GM12878 (cell line): Measurements from ENCODE around the gene ALDH1A3. TPM values are rescaled to one million over a fixed set of nuclear protein-coding genes. Genes with fewer than 3 reads are reported as not detected.

Source experiments
- ATAC-seq: fragments of 200-7000 bp; cut with Tn5 transposase; 3 replicates; pipeline ENCODE4 v1.9.1; 2020; ENCODE audit warnings: mild to moderate bottlenecking, moderate library complexity
- BruUV-seq: library from RNA; stranded (reverse); fragments of 400-500 nt; replicated peaks from 2 replicates; lab custom pipeline; 2021; lab: Mats Ljungman, UMichigan
- CTCF ChIA-PET: fragments of 300-600 bp; sonication (Branson Sonifier 250); formaldehyde crosslinking; extraction: SDS; loops from one replicate; lab custom pipeline; 2021; ENCODE audit warnings: inconsistent platforms; lab: Yijun Ruan, JAX
- POLR2A ChIA-PET: fragments of 350-600 bp; formaldehyde crosslinking; extraction: SDS; loops from one replicate; lab custom pipeline; 2021; ENCODE audit warnings: inconsistent platforms; lab: Charles Lee
- RAD21 ChIA-PET: fragments of 300-600 bp; sonication (Branson Sonifier 250); formaldehyde crosslinking; loops from one replicate; lab custom pipeline; 2023; ENCODE audit warnings: antibody characterized with exemption; ENCODE audit not compliant: unreplicated experiment; lab: Charles Lee
- SMC1A ChIA-PET: fragments of 300-600 bp; sonication (Branson Sonifier 250); formaldehyde crosslinking; loops from one replicate; lab custom pipeline; 2023; ENCODE audit not compliant: unreplicated experiment, uncharacterized antibody; lab: Charles Lee
- DNase-seq: peaks from one replicate; pipeline ENCODE4 v3.0.0-alpha.2; 2011; ENCODE audit warnings: low read depth, low spot score
- FAIRE-seq: peaks from 3 replicates; lab custom pipeline; 2011; peaks lifted over from hg19 to GRCh38; lab: Jason Lieb, UNC
- H2AFZ ChIP-seq: 2 replicates; pipeline ENCODE4 v1.6.0; 2011; ENCODE audit warnings: low read depth, low read length, control low read depth; ENCODE audit not compliant: control insufficient read depth
- H3K27ac ChIP-seq: 2 replicates; pipeline ENCODE4 v1.5.1; 2011; ENCODE audit warnings: control low read depth; ENCODE audit not compliant: control insufficient read depth, insufficient read depth
- H3K27me3 ChIP-seq, 2 experiments: replicated peaks in 1 of 2; 2 replicates each; pipeline versions ENCODE4 v1.6.0 to v1.6.1; 2011; ENCODE audit warnings: low read length in 1 of 2; ENCODE audit not compliant: control insufficient read depth in 2 of 2, insufficient read depth in 2 of 2
- H3K36me3 ChIP-seq, 2 experiments: 2 replicates each; pipeline ENCODE4 v1.5.1; 2011; ENCODE audit warnings: low read length in 1 of 2; ENCODE audit not compliant: control insufficient read depth in 2 of 2, insufficient read depth in 2 of 2
- H3K4me1 ChIP-seq: 2 replicates; pipeline ENCODE4 v1.6.1; 2011; ENCODE audit warnings: mild to moderate bottlenecking, low read length, moderate library complexity, mixed read lengths; ENCODE audit not compliant: control insufficient read depth, insufficient read depth
- H3K4me2 ChIP-seq: 2 replicates; pipeline ENCODE4 v1.6.0; 2011; ENCODE audit warnings: control low read depth; ENCODE audit not compliant: control insufficient read depth, insufficient read depth
- H3K4me3 ChIP-seq: fragments of 200-600 bp; sonication (generic); 2 replicates; pipeline ENCODE4 v1.5.1; 2016
- H3K79me2 ChIP-seq: 2 replicates; pipeline ENCODE4 v1.6.0; 2011; ENCODE audit warnings: low read length; ENCODE audit not compliant: control insufficient read depth, insufficient read depth
- H3K9ac ChIP-seq: 2 replicates; pipeline ENCODE4 v1.8.0; 2011; ENCODE audit warnings: low read length, control low read depth, mixed read lengths; ENCODE audit not compliant: control insufficient read depth, insufficient read depth
- H3K9me3 ChIP-seq: replicated peaks from 3 replicates; pipeline ENCODE4 v1.5.1; 2011; ENCODE audit warnings: mild to moderate bottlenecking, low read length; ENCODE audit not compliant: control insufficient read depth, insufficient read depth
- H4K20me1 ChIP-seq: 2 replicates; pipeline ENCODE4 v1.6.0; 2011; ENCODE audit not compliant: control insufficient read depth, insufficient read depth
- EZH2 ChIP-seq: IDR thresholded peaks from 2 replicates; pipeline ENCODE4 v1.6.1; 2012; ENCODE audit warnings: low read depth, mild to moderate bottlenecking, control low read depth, inconsistent platforms, low read length, borderline replicate concordance; ENCODE audit not compliant: control insufficient read depth
- HCFC1 ChIP-seq: fragments of 150-350 bp; IDR thresholded peaks from 2 replicates; pipeline ENCODE4 v1.6.1; 2014; ENCODE audit warnings: low read length
- HDAC6 ChIP-seq: fragments of 200-600 bp; sonication (generic); IDR thresholded peaks from one replicate; pipeline ENCODE4 v1.8.0; 2017; ENCODE audit warnings: antibody characterized with exemption; ENCODE audit not compliant: unreplicated experiment
- POLR2AphosphoS5 ChIP-seq: IDR thresholded peaks from 2 replicates; pipeline ENCODE4 v1.6.1; 2011; ENCODE audit warnings: mild to moderate bottlenecking, low read length, inconsistent platforms
- USF1 ChIP-seq: IDR thresholded peaks from 2 replicates; pipeline ENCODE4 v1.6.1; 2011; ENCODE audit warnings: borderline replicate concordance, low read depth, mild to moderate bottlenecking, moderate library complexity, mixed read lengths, low read length; ENCODE audit not compliant: insufficient read depth; ENCODE audit errors: extremely low read length
- whole genome bisulfite sequencing: methylation state at CpG from one replicate; pipeline ENCODE4 v1.1.6; 2016; ENCODE audit warnings: low lambda C conversion rate; ENCODE audit not compliant: insufficient replicate concordance, insufficient coverage; ENCODE audit errors: missing lambda C conversion rate; 5-methylcytosine and 5-hydroxymethylcytosine counted together
- in situ Hi-C: fragments of 300-500 bp; cut with MboI; formaldehyde crosslinking; loops from 9 replicates; pipeline ENCODE4 v1.14.3; 2018; ENCODE audit warnings: mixed read lengths
- intact Hi-C: fragments of 100-400 bp; cut with micrococcal nuclease; formaldehyde crosslinking; loops from one replicate; pipeline ENCODE4 v1.14.2; 2022; ENCODE audit not compliant: unreplicated experiment
- polyA plus RNA-seq, 11 experiments: library from polyadenylated mRNA; depleted of rRNA in 4 of 11; unstranded in 6 of 11; stranded (reverse) in 5 of 11; fragments of >200 nt; fragmentation: Nextera tagmentation in 4 of 11; fragmentation: Illumina TruSeq in 1 of 11; extraction: Ambion mirVana in 4 of 11; extraction: Trizol in 1 of 11; gene quantifications; 1 replicate in 1 of 11; 2 replicates in 10 of 11; pipeline versions ENCODE4 v1.2.1 to v1.2.3, GENCODE V29; 2011 to 2016; ENCODE audit warnings: inconsistent platforms in 2 of 11, missing spikeins in 2 of 11, low read depth in 1 of 11
- total RNA-seq, 4 experiments: library from RNA; depleted of rRNA in 3 of 4; stranded (reverse); fragments of >200 nt in 3 of 4; fragmentation: Illumina TruSeq in 1 of 4; extraction: Trizol in 1 of 4; gene quantifications; 2 replicates each; pipeline versions ENCODE4 v1.2.1 to v1.2.3, GENCODE V29; 2013 to 2021

Gene ALDH1A3
- total and polyA plus RNA-seq, 10 of the 15 experiments (the other 5 are each of a cell fraction or from before 2014, with no cell fraction given): 0.06 to 0.69 (median 0.18) TPM

- Histone ChIP-seq H3K79me2 (no peaks in the 10 kb centered on the region), H4K20me1 (no peaks in the 10 kb centered on the region), H3K27me3 (peaks cover 16 to 19% of the 10 kb centered on the region in 2 experiments), H3K36me3 (no peaks in the 10 kb centered on the region), H3K9ac (no peak overlapping the region), H3K4me2 (no peak overlapping the region; the same call in 1 of the 2 replicates), H3K4me3 (no peak overlapping the region), H3K9me3 (no peaks in the 10 kb centered on the region), H3K27ac (no peak overlapping the region), H3K4me1 (no peaks in the 10 kb centered on the region), H2AFZ (no peak overlapping the region)
- ChIA-PET CTCF (no interaction called here), POLR2A (no interaction called here), RAD21 (no interaction called here), SMC1A (interaction anchor here (0.6 kb wide), 1 partner anchor 13 kb away, joined by 4 read pairs; no protein-coding TSS in a partner anchor)
- no peak for ATAC-seq
- FAIRE-seq: no peak
- DNase-seq: no peak
- intact Hi-C loops: no loop called here
- WGBS: 23% methylated on average over 75 of the region's 80 CpGs
- in situ Hi-C loops: no loop called here
- TF ChIP-seq HCFC1: no peak
- no peak for TF ChIP-seq POLR2AphosphoS5
- peak; percentile 51; the same call in 1 of the 2 replicates for TF ChIP-seq EZH2
- peak; percentile 26 for TF ChIP-seq HDAC6
- BruUV-seq: no TSS peak
Observed at GRCh38 chr15:100880139-100880896, 687 bp downstream of the ALDH1A3 start.

- Histone ChIP-seq H3K9ac (no peak overlapping the region), H3K36me3 (no peaks in the 10 kb centered on the region), H3K9me3 (no peaks in the 10 kb centered on the region), H3K4me2 (no peak overlapping the region; the same call in 1 of the 2 replicates), H4K20me1 (no peaks in the 10 kb centered on the region), H3K27ac (no peak overlapping the region), H3K4me1 (no peaks in the 10 kb centered on the region), H3K79me2 (no peaks in the 10 kb centered on the region), H3K4me3 (no peak overlapping the region), H2AFZ (no peak overlapping the region), H3K27me3 (peaks cover 16 to 20% of the 10 kb centered on the region in 2 experiments)
- in situ Hi-C loops: no loop called here
- RAD21 ChIA-PET: no interaction called here
- intact Hi-C loops: no loop called here
- no peak for DNase-seq
- WGBS: 92% methylated on average over 10 of the region's 10 CpGs
- SMC1A ChIA-PET: no interaction called here
- POLR2A ChIA-PET: no interaction called here
- no peak for FAIRE-seq
- no peak for ATAC-seq
- CTCF ChIA-PET: no interaction called here
- BruUV-seq: no TSS peak
- no peak for TF ChIP-seq USF1
Observed at GRCh38 chr15:100880897-100881242, 1.2 kb downstream of the ALDH1A3 start.
